NCI-H345 treated with DMSO at 0.1 percent for 48 hours (cell line): ENCODE data around the gene LGALSL.
"Not testable (repeated sequence)": the region's sequence is repeated elsewhere in the genome, so short reads cannot be mapped to it uniquely, and the experiment has no call there.

ENCODE experiments used
- DNase-seq: peaks from one replicate; lab custom pipeline; 2025; ENCODE audit not compliant: unreplicated experiment; lab: John Stamatoyannopoulos, UW

The LGALSL gene

GRCh38 chr2:64442277-64442676 lies 11.7 kb upstream of the LGALSL start:
- DNase-seq: no peak

- no peak for DNase-seq
Observed at GRCh38 chr2:64442801-64443429, 11.0 kb upstream of the LGALSL start.

- not testable (repeated sequence) for DNase-seq
Observed at GRCh38 chr2:64445970-64446369, 8.0 kb upstream of the LGALSL start.

GRCh38 chr2:64447317-64448040 lies 6.5 kb upstream of the LGALSL start:
- DNase-seq: no peak

- DNase-seq: no peak
Observed at GRCh38 chr2:64448041-64448426, 5.9 kb upstream of the LGALSL start.

GRCh38 chr2:64451051-64451450 lies 2.9 kb upstream of the LGALSL start:
- DNase-seq: no peak

GRCh38 chr2:64454386-64455332 lies 697 bp downstream of the LGALSL start:
- no peak for DNase-seq

GRCh38 chr2:64455545-64455944 lies 1.6 kb downstream of the LGALSL start:
- DNase-seq: no peak

GRCh38 chr2:64456293-64456692 lies 2.3 kb downstream of the LGALSL start:
- no peak for DNase-seq

- DNase-seq: no peak
Observed at GRCh38 chr2:64457524-64457923, 3.6 kb downstream of the LGALSL start.

GRCh38 chr2:64459575-64459974 lies 5.6 kb downstream of the LGALSL start:
- DNase-seq: no peak

- no peak for DNase-seq
Observed at GRCh38 chr2:64460330-64460729, 6.4 kb downstream of the LGALSL start.

- no peak for DNase-seq
Observed at GRCh38 chr2:64461271-64462058, 7.5 kb downstream of the LGALSL start.

- no peak for DNase-seq
Observed at GRCh38 chr2:64462171-64462570, 8.2 kb downstream of the LGALSL start.

GRCh38 chr2:64462940-64463700 lies 9.2 kb downstream of the LGALSL start:
- no peak for DNase-seq

- no peak for DNase-seq
Observed at GRCh38 chr2:64463781-64464180, 9.8 kb downstream of the LGALSL start.

GRCh38 chr2:64466478-64467085 lies 12.6 kb downstream of the LGALSL start:
- DNase-seq: no peak

GRCh38 chr2:64467096-64467843 lies 13.3 kb downstream of the LGALSL start:
- no peak for DNase-seq

GRCh38 chr2:64469261-64469660 lies 15.3 kb downstream of the LGALSL start:
- DNase-seq: no peak
